ENCODE data around the gene UCHL1. TPM values are rescaled to one million over a fixed set of nuclear protein-coding genes. Genes with fewer than 3 reads are reported as not detected.

UCHL1 gene
- total and polyA plus RNA-seq, 4 donors: 0.51 to 2.6 (median 0.70) TPM

GRCh38 chr4:41307638-41308037, 50.9 kb downstream of the UCHL1 start:
- 80% methylated on average over 1 of the region's 1 CpG for WGBS
- no peak overlapping the region for H3K27ac ChIP-seq (ENCODE audit: low read depth in 1 of 2, low read length in 2 of 2)
- no peak overlapping the region for H3K4me3 ChIP-seq (ENCODE audit: low read depth in 1 of 3, low read length in 3 of 3)
- no peak for TF ChIP-seq HNF4A (conservative IDR thresholded peaks at IDR 0.05)
- TF ChIP-seq MAX (IDR thresholded peaks at IDR 0.05): no peak
- TF ChIP-seq SP1 (IDR thresholded peaks at IDR 0.05): no peak
- TF ChIP-seq, protein P1, sequence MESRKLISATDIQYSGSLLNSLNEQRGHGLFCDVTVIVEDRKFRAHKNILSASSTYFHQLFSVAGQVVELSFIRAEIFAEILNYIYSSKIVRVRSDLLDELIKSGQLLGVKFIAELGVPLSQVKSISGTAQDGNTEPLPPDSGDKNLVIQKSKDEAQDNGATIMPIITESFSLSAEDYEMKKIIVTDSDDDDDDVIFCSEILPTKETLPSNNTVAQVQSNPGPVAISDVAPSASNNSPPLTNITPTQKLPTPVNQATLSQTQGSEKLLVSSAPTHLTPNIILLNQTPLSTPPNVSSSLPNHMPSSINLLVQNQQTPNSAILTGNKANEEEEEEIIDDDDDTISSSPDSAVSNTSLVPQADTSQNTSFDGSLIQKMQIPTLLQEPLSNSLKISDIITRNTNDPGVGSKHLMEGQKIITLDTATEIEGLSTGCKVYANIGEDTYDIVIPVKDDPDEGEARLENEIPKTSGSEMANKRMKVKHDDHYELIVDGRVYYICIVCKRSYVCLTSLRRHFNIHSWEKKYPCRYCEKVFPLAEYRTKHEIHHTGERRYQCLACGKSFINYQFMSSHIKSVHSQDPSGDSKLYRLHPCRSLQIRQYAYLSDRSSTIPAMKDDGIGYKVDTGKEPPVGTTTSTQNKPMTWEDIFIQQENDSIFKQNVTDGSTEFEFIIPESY (IDR thresholded peaks at IDR 0.05): no peak
- TF ChIP-seq HNF4G (IDR thresholded peaks at IDR 0.05): no peak
- no peak for TF ChIP-seq FOXA2 (IDR thresholded peaks at IDR 0.05)
- TF ChIP-seq GABPA (IDR thresholded peaks at IDR 0.05 in 1 of 2, conservative IDR thresholded peaks at IDR 0.05 in 1 of 2): no peak
- no peak for TF ChIP-seq REST (IDR thresholded peaks at IDR 0.05)
- no peak for TF ChIP-seq EGR1 (IDR thresholded peaks at IDR 0.05; ENCODE audit: low read depth in 2 of 2)
- no peak for TF ChIP-seq ATF3 (IDR thresholded peaks at IDR 0.05)
- no peak for TF ChIP-seq JUND (IDR thresholded peaks at IDR 0.05)
- TF ChIP-seq RXRA (IDR thresholded peaks at IDR 0.05): no peak
- TF ChIP-seq FOXA1 (IDR thresholded peaks at IDR 0.05): no peak
- TF ChIP-seq, protein P2, sequence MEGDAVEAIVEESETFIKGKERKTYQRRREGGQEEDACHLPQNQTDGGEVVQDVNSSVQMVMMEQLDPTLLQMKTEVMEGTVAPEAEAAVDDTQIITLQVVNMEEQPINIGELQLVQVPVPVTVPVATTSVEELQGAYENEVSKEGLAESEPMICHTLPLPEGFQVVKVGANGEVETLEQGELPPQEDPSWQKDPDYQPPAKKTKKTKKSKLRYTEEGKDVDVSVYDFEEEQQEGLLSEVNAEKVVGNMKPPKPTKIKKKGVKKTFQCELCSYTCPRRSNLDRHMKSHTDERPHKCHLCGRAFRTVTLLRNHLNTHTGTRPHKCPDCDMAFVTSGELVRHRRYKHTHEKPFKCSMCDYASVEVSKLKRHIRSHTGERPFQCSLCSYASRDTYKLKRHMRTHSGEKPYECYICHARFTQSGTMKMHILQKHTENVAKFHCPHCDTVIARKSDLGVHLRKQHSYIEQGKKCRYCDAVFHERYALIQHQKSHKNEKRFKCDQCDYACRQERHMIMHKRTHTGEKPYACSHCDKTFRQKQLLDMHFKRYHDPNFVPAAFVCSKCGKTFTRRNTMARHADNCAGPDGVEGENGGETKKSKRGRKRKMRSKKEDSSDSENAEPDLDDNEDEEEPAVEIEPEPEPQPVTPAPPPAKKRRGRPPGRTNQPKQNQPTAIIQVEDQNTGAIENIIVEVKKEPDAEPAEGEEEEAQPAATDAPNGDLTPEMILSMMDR (IDR thresholded peaks at IDR 0.05; ENCODE audit: low read depth, low read length, missing input control): no peak
- TF ChIP-seq TAF1 (conservative IDR thresholded peaks at IDR 0.05): no peak
- TF ChIP-seq NR2F2 (IDR thresholded peaks at IDR 0.05): no peak
- no peak for TF ChIP-seq YY1 (IDR thresholded peaks at IDR 0.05)
- no peak for TF ChIP-seq RAD21 (IDR thresholded peaks at IDR 0.05)
- no peaks in the 10 kb centered on the region for H3K4me1 ChIP-seq (ENCODE audit: control insufficient read depth in 4 of 4, insufficient read depth in 4 of 4, low read length in 3 of 4)
- no peaks in the 10 kb centered on the region for H3K9me3 ChIP-seq (ENCODE audit: control insufficient read depth in 4 of 4, low read length in 3 of 4)
- no peaks in the 10 kb centered on the region for H3K27me3 ChIP-seq (ENCODE audit: control insufficient read depth in 4 of 4, insufficient read depth in 4 of 4, low read length in 3 of 4)
- no peaks in the 10 kb centered on the region for H3K36me3 ChIP-seq (ENCODE audit: control insufficient read depth in 4 of 4, insufficient read depth in 3 of 4, low read depth in 1 of 4, low read length in 3 of 4)
- DNase-seq (ENCODE audit: low spot score): no peak
- no peak overlapping the region for H3K9ac ChIP-seq (ENCODE audit: low read depth in 1 of 2, low read length in 2 of 2)
